NCI-H446 (cell line): ENCODE data around the gene CKMT1B.
"Not testable (repeated sequence)": the region's sequence is repeated elsewhere in the genome, so short reads cannot be mapped to it uniquely, and the experiment has no call there.

Source experiments
- DNase-seq, 2 experiments: peaks; one replicate each; lab custom pipeline; 2025; lab: John Stamatoyannopoulos, UW

The CKMT1B gene

GRCh38 chr15:43593328-43594190, at the start of gene CKMT1B:
CKMT1B (plus strand) TSS chr15:43594027; CDS start chr15:43594219, 192 bp downstream.
- not testable (repeated sequence) for DNase-seq

- DNase-seq: no peak
Measured at GRCh38 chr15:43544266-43544665, 49.6 kb upstream of the CKMT1B start.

- DNase-seq: no peak
Measured at GRCh38 chr15:43545426-43545825, 48.4 kb upstream of the CKMT1B start.

- no peak for DNase-seq
Measured at GRCh38 chr15:43547539-43547938, 46.3 kb upstream of the CKMT1B start.

GRCh38 chr15:43550527-43551363, 43.1 kb upstream of the CKMT1B start:
- DNase-seq: no peak

GRCh38 chr15:43552256-43552655, 41.6 kb upstream of the CKMT1B start:
- no peak for DNase-seq

- DNase-seq: no peak
Measured at GRCh38 chr15:43552986-43553385, 40.8 kb upstream of the CKMT1B start.

- not testable (repeated sequence) for DNase-seq
Measured at GRCh38 chr15:43562753-43563152, 31.1 kb upstream of the CKMT1B start.

- not testable (repeated sequence) for DNase-seq
Measured at GRCh38 chr15:43563793-43564192, 30.0 kb upstream of the CKMT1B start.

GRCh38 chr15:43566615-43567014, 27.2 kb upstream of the CKMT1B start:
- DNase-seq: not testable (repeated sequence)

- DNase-seq: not testable (repeated sequence)
Measured at GRCh38 chr15:43574607-43575006, 19.2 kb upstream of the CKMT1B start.

- DNase-seq: not testable (repeated sequence)
Measured at GRCh38 chr15:43589778-43590466, 3.9 kb upstream of the CKMT1B start, which contains the start of gene PPIP5K1. PPIP5K1 (minus strand) TSS chr15:43590208; CDS start chr15:43584504, 5,704 bp downstream.

GRCh38 chr15:43592841-43593240, 986 bp upstream of the CKMT1B start:
- DNase-seq: not testable (repeated sequence)

- DNase-seq: not testable (repeated sequence)
Measured at GRCh38 chr15:43599131-43599530, 5.3 kb downstream of the CKMT1B start.

- DNase-seq: not testable (repeated sequence)
Measured at GRCh38 chr15:43600200-43600599, 6.4 kb downstream of the CKMT1B start.

- peak; percentile 3 to 59 for DNase-seq
Measured at GRCh38 chr15:43602233-43602632, 8.4 kb downstream of the CKMT1B start.

GRCh38 chr15:43617750-43618149, 23.9 kb downstream of the CKMT1B start:
- not testable (repeated sequence) for DNase-seq

GRCh38 chr15:43618700-43619099, 24.9 kb downstream of the CKMT1B start, which contains the start of gene STRC:
STRC (minus strand) TSS chr15:43618800; CDS start chr15:43618722, 78 bp downstream.
- DNase-seq: not testable (repeated sequence)

- not testable (repeated sequence) for DNase-seq
Measured at GRCh38 chr15:43622068-43622799, 28.4 kb downstream of the CKMT1B start.

GRCh38 chr15:43625106-43625505, 31.3 kb downstream of the CKMT1B start:
- DNase-seq: no peak

- not testable (repeated sequence) for DNase-seq
Measured at GRCh38 chr15:43626937-43627336, 33.1 kb downstream of the CKMT1B start.
